Measurements from ENCODE around the gene PLEKHM2.
"Not testable (repeated sequence)": the region's sequence is repeated elsewhere in the genome, so short reads cannot be mapped to it uniquely, and the experiment has no call there.

The PLEKHM2 gene, protein sequence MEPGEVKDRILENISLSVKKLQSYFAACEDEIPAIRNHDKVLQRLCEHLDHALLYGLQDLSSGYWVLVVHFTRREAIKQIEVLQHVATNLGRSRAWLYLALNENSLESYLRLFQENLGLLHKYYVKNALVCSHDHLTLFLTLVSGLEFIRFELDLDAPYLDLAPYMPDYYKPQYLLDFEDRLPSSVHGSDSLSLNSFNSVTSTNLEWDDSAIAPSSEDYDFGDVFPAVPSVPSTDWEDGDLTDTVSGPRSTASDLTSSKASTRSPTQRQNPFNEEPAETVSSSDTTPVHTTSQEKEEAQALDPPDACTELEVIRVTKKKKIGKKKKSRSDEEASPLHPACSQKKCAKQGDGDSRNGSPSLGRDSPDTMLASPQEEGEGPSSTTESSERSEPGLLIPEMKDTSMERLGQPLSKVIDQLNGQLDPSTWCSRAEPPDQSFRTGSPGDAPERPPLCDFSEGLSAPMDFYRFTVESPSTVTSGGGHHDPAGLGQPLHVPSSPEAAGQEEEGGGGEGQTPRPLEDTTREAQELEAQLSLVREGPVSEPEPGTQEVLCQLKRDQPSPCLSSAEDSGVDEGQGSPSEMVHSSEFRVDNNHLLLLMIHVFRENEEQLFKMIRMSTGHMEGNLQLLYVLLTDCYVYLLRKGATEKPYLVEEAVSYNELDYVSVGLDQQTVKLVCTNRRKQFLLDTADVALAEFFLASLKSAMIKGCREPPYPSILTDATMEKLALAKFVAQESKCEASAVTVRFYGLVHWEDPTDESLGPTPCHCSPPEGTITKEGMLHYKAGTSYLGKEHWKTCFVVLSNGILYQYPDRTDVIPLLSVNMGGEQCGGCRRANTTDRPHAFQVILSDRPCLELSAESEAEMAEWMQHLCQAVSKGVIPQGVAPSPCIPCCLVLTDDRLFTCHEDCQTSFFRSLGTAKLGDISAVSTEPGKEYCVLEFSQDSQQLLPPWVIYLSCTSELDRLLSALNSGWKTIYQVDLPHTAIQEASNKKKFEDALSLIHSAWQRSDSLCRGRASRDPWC

GRCh38 chr1:15684042-15684461 is at the start of gene PLEKHM2:
PLEKHM2 (plus strand) TSS chr1:15684320; CDS start chr1:15684559, 239 bp downstream.
- TF ChIP-seq JUND (IDR thresholded peaks at IDR 0.05; ENCODE audit: low read depth), result no peak
- DNase-seq (ENCODE audit: low read depth in 1 of 2, low spot score in 1 of 2), result peak; percentile 33 to 48
- in situ Hi-C loops (cut with HindIII; ENCODE audit: low pct_unique_long_range_greater_than_20kb, low sequenced_read_pairs), result no loop called here

- no peak for TF ChIP-seq JUND (IDR thresholded peaks at IDR 0.05; ENCODE audit: low read depth)
- no peak for DNase-seq (ENCODE audit: low read depth in 1 of 2, low spot score in 1 of 2)
- in situ Hi-C loops (cut with HindIII; ENCODE audit: low pct_unique_long_range_greater_than_20kb, low sequenced_read_pairs), result no loop called here
These were observed 47.7 kb upstream of the PLEKHM2 start for GRCh38 chr1:15636436-15636835.

DNA sequence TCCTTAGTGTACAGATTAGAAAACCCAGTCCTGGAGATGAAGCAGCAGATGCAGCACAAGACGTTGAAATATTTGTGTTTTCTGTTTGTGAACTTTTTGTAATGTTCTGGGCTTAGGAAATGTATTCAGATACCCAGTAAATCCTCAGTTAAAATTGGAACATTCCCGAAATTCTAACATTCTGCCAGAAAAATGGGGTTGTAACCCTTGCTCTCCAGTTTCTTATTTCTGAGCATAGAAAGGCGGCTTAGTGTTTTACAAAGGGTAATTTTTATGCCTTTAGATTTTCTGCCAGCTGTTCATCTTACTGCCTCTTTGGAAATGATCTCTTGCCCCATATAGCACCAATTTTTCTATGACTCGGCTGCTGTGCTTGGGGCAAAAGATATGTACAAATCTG is 46.3 kb upstream of the PLEKHM2 start:
- TF ChIP-seq JUND (IDR thresholded peaks at IDR 0.05; ENCODE audit: low read depth), result no peak
- in situ Hi-C loops (cut with HindIII; ENCODE audit: low pct_unique_long_range_greater_than_20kb, low sequenced_read_pairs), result no loop called here

DNA sequence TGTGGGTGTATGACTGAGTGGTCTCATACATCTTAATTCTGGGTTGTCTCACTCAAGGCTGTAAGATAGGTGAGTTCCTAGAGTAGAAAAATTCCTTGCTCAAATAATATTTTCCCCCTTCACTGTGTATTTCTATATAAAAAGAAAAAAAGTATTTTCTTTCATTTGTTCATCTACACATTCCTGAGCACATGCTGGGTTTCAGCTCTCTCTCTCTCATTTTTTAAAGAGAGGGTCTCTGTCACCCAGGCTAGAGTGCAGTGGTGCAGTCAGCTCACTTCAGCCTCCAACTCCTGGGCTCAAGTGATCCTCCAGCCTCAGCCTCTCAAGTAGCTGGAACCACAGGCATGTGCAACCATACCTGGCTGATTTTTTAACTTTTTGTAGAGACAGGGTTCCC is 44.9 kb upstream of the PLEKHM2 start:
- TF ChIP-seq JUND (IDR thresholded peaks at IDR 0.05; ENCODE audit: low read depth), result no peak
- in situ Hi-C loops (cut with HindIII; ENCODE audit: low pct_unique_long_range_greater_than_20kb, low sequenced_read_pairs), result no loop called here
- no peak for DNase-seq (ENCODE audit: low read depth in 1 of 2, low spot score in 1 of 2)

More for the DNA sequence above, 46.3 kb upstream of the PLEKHM2 start:
- no peak for DNase-seq (ENCODE audit: low read depth in 1 of 2, low spot score in 1 of 2)

- in situ Hi-C loops (cut with HindIII; ENCODE audit: low pct_unique_long_range_greater_than_20kb, low sequenced_read_pairs), result no loop called here
- no peak for TF ChIP-seq JUND (IDR thresholded peaks at IDR 0.05; ENCODE audit: low read depth)
These were observed 44.2 kb upstream of the PLEKHM2 start for GRCh38 chr1:15639931-15640330.

DNA sequence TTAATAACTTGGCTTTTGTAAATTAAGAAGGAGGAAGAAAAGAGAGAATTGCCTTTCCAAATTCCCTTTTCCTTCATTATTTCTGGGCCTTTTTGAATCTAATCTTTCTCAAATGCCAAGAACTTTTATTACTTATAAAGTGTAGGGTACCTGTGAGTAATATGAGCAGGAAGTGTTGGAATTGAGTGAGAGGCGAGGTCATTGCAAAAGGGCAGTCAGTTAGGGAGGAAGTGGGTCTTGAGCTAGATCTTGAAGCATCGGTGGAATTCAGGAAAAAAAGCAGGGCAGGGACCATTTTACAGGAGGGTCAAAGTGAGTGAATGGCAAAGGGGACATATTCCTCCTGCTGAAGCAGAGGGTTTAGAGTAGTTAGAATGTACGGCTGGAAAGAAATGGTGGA is 43.5 kb upstream of the PLEKHM2 start:
- TF ChIP-seq JUND (IDR thresholded peaks at IDR 0.05; ENCODE audit: low read depth), result no peak
- DNase-seq (ENCODE audit: low read depth in 1 of 2, low spot score in 1 of 2), result no peak
- in situ Hi-C loops (cut with HindIII; ENCODE audit: low pct_unique_long_range_greater_than_20kb, low sequenced_read_pairs), result no loop called here

More at GRCh38 chr1:15639931-15640330, 44.2 kb upstream of the PLEKHM2 start:
- no peak for DNase-seq (ENCODE audit: low read depth in 1 of 2, low spot score in 1 of 2)

GRCh38 chr1:15649937-15650336 is 34.2 kb upstream of the PLEKHM2 start:
- TF ChIP-seq JUND (IDR thresholded peaks at IDR 0.05; ENCODE audit: low read depth), result no peak
- no peak for DNase-seq (ENCODE audit: low read depth in 1 of 2, low spot score in 1 of 2)
- in situ Hi-C loops (cut with HindIII; ENCODE audit: low pct_unique_long_range_greater_than_20kb, low sequenced_read_pairs), result no loop called here

- no peak for TF ChIP-seq JUND (IDR thresholded peaks at IDR 0.05; ENCODE audit: low read depth)
- no peak for DNase-seq (ENCODE audit: low read depth in 1 of 2, low spot score in 1 of 2)
- in situ Hi-C loops (cut with HindIII; ENCODE audit: low pct_unique_long_range_greater_than_20kb, low sequenced_read_pairs), result no loop called here
These were observed 33.7 kb upstream of the PLEKHM2 start for GRCh38 chr1:15650433-15650832.

DNA sequence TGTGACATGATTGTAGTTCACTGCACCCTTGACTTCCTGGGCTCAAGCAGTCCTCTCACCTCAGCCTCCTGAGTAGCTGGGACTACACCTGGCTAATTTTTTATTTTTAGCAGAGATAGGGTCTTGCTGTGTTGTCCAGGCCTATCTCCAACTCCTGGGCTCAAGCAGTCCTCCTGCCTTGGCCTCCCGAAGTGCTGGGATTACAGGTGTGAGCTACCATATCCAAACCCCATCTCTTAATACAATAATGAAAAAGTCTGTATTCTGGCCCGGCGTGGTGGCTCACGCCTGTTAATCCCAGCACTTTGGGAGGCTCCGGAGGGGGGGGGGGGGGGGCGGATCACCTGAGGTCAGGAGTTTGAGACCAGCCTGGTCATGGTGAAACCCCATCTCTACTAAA is 32.0 kb upstream of the PLEKHM2 start:
- DNase-seq (ENCODE audit: low read depth in 1 of 2, low spot score in 1 of 2), result not testable (repeated sequence)

DNA sequence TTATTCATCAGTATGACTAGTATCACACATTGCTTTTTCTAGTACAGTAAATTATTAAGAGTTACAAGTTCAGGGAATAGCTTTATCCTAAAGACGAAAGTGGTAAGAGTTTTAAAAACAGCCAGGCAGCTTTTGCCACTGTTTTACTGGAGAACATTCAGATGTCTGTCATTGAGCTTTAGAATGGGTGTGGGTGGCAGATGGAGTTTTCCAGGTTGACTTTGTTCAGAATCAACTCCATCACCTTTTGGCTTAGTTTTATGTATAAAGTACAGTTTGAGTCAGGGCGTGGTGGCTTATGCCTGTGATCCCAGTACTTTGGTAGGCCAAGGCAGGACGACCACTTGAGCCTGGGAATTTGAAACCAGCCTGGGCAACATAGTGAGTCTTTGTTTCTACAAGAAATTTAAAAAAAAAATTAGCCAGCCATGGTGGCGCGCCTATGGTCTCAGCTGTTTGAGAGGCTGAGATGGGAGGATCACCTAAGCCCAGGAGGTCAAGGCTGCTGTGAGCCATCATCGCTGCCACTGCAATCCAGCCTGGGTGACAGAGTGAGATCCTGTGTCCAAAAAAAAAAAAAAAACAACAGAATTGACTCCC is 29.9 kb upstream of the PLEKHM2 start:
- in situ Hi-C loops (cut with HindIII; ENCODE audit: low pct_unique_long_range_greater_than_20kb, low sequenced_read_pairs), result no loop called here
- no peak for TF ChIP-seq JUND (IDR thresholded peaks at IDR 0.05; ENCODE audit: low read depth)

More for the DNA sequence above, 32.0 kb upstream of the PLEKHM2 start:
- in situ Hi-C loops (cut with HindIII; ENCODE audit: low pct_unique_long_range_greater_than_20kb, low sequenced_read_pairs), result not testable (repeated sequence)

GRCh38 chr1:15656464-15656863 is 27.7 kb upstream of the PLEKHM2 start:
- no peak for DNase-seq (ENCODE audit: low read depth in 1 of 2, low spot score in 1 of 2)
- TF ChIP-seq JUND (IDR thresholded peaks at IDR 0.05; ENCODE audit: low read depth), result no peak
- in situ Hi-C loops (cut with HindIII; ENCODE audit: low pct_unique_long_range_greater_than_20kb, low sequenced_read_pairs), result no loop called here

More for the DNA sequence above, 29.9 kb upstream of the PLEKHM2 start:
- no peak for DNase-seq (ENCODE audit: low read depth in 1 of 2, low spot score in 1 of 2)

GRCh38 chr1:15657021-15657420 is 27.1 kb upstream of the PLEKHM2 start:
- DNase-seq (ENCODE audit: low read depth in 1 of 2, low spot score in 1 of 2), result no peak
- in situ Hi-C loops (cut with HindIII; ENCODE audit: low pct_unique_long_range_greater_than_20kb, low sequenced_read_pairs), result no loop called here
- TF ChIP-seq JUND (IDR thresholded peaks at IDR 0.05; ENCODE audit: low read depth), result no peak

Data from T47D (cell line).